A549 (cell line): Measurements from ENCODE around the gene SPIRE2. TPM values are rescaled to one million over a fixed set of nuclear protein-coding genes. Genes with fewer than 3 reads are reported as not detected.
A peak's percentile ranks its signal among the peaks of the same experiment; 100 is the strongest.
"Not testable (repeated sequence)": the region's sequence is repeated elsewhere in the genome, so short reads cannot be mapped to it uniquely, and the experiment has no call there.

Experiments
- ATAC-seq, 2 experiments: fragments of 200-7000 bp in 1 of 2; fragments of >200 bp in 1 of 2; cut with Nextera tagmentation in 1 of 2; cut with Tn5 transposase in 1 of 2; 3 replicates each; pipeline versions ENCODE4 v1.8.0 to v1.9.1; 2018 to 2020; ENCODE audit warnings: mild to moderate bottlenecking in 1 of 2, moderate library complexity in 1 of 2
- CTCF ChIA-PET: fragments of 300-600 bp; sonication (Branson Sonifier 250); formaldehyde crosslinking; extraction: SDS; loops from one replicate; lab custom pipeline; 2021; ENCODE audit warnings: antibody characterized with exemption, inconsistent platforms; lab: Yijun Ruan, JAX
- POLR2A ChIA-PET: fragments of 350-600 bp; formaldehyde crosslinking; extraction: SDS; loops from one replicate; lab custom pipeline; 2021; ENCODE audit warnings: antibody characterized with exemption, inconsistent platforms; lab: Yijun Ruan, JAX
- DNase-seq, 2 experiments: peaks; one replicate each; pipeline versions ENCODE4 v3.0.0 to v3.0.0-alpha.2; 2011 to 2016; ENCODE audit warnings: low read depth in 1 of 2, low spot score in 1 of 2
- FAIRE-seq: peaks from 2 replicates; lab custom pipeline; 2011; peaks lifted over from hg19 to GRCh38; lab: Jason Lieb, UNC
- H3K27ac ChIP-seq, 2 experiments: fragments of >200 bp; sonication (Bioruptor Twin); formaldehyde crosslinking; 3 replicates each; pipeline ENCODE4 v1.5.1; 2016 to 2017
- H3K4me1 ChIP-seq: fragments of >200 bp; sonication (Bioruptor Twin); formaldehyde crosslinking; 3 replicates; pipeline ENCODE4 v1.6.1; 2016
- H3K4me2 ChIP-seq: fragments of >200 bp; sonication (Bioruptor Twin); formaldehyde crosslinking; 3 replicates; pipeline ENCODE4 v1.6.1; 2016
- H3K4me3 ChIP-seq: fragments of >200 bp; sonication (Bioruptor Twin); formaldehyde crosslinking; 3 replicates; pipeline ENCODE4 v1.5.1; 2016
- H3K9me3 ChIP-seq: fragments of >200 bp; sonication (Bioruptor Twin); formaldehyde crosslinking; 3 replicates; pipeline ENCODE4 v1.6.1; 2016
- BHLHE40 ChIP-seq: IDR thresholded peaks from 2 replicates; pipeline ENCODE4 v1.6.1; 2012; ENCODE audit warnings: low read depth, low read length, inconsistent platforms
- MAFK ChIP-seq: fragments of 450-650 bp; IDR thresholded peaks from 2 replicates; pipeline ENCODE4 v1.6.1; 2014; ENCODE audit not compliant: partially characterized antibody
- RAD21 ChIP-seq, 2 experiments: fragments of >200 bp in 1 of 2; sonication (Bioruptor Twin) in 1 of 2; formaldehyde crosslinking in 1 of 2; IDR thresholded peaks in 1 of 2; conservative IDR thresholded peaks in 1 of 2; 2 replicates in 1 of 2; 3 replicates in 1 of 2; pipeline ENCODE4 v1.6.1; 2012 to 2018; ENCODE audit warnings: inconsistent platforms in 1 of 2
- SMC3 ChIP-seq: fragments of >200 bp; sonication (Bioruptor Twin); formaldehyde crosslinking; IDR thresholded peaks from 3 replicates; pipeline ENCODE4 v1.6.1; 2018; ENCODE audit warnings: inconsistent platforms
- WGBS: methylation state at CpG from one replicate; pipeline ENCODE4 v1.1.6; 2017; ENCODE audit errors: missing lambda C conversion rate; 5-methylcytosine and 5-hydroxymethylcytosine counted together
- polyA plus RNA-seq, 4 experiments: library from polyadenylated mRNA; depleted of rRNA in 3 of 4; stranded (reverse); fragments of >200 nt; fragmentation: RNase III in 1 of 4; extraction: RNeasy Plus Mini Kit Qiagen cat#74134 plus additional on column Dnase treatment in 1 of 4; gene quantifications; 2 replicates in 3 of 4; 3 replicates in 1 of 4; pipeline ENCODE4 v1.2.3, GENCODE V29; 2011 to 2017
- TF ChIP-seq, protein P1 (sequence below): fragments of >200 bp; sonication (Bioruptor Twin); formaldehyde crosslinking; IDR thresholded peaks from 2 replicates; pipeline ENCODE4 v1.6.1; 2016
- TF ChIP-seq, protein P2 (sequence below): fragments of 250-450 bp; sonication (Bioruptor Pico); IDR thresholded peaks from 2 replicates; pipeline ENCODE4 v1.5.0; 2020; ENCODE audit warnings: low read depth, mild to moderate bottlenecking, moderate library complexity
- TF ChIP-seq, protein P3 (sequence below): fragments of >200 bp; sonication (Bioruptor Twin); formaldehyde crosslinking; IDR thresholded peaks from 3 replicates; pipeline ENCODE4 v1.5.1; 2016

Gene SPIRE2
- polyA plus RNA-seq, 2 of the 4 experiments (the other 2 are of a cell fraction), result 6.0 to 9.9 TPM

DNA sequence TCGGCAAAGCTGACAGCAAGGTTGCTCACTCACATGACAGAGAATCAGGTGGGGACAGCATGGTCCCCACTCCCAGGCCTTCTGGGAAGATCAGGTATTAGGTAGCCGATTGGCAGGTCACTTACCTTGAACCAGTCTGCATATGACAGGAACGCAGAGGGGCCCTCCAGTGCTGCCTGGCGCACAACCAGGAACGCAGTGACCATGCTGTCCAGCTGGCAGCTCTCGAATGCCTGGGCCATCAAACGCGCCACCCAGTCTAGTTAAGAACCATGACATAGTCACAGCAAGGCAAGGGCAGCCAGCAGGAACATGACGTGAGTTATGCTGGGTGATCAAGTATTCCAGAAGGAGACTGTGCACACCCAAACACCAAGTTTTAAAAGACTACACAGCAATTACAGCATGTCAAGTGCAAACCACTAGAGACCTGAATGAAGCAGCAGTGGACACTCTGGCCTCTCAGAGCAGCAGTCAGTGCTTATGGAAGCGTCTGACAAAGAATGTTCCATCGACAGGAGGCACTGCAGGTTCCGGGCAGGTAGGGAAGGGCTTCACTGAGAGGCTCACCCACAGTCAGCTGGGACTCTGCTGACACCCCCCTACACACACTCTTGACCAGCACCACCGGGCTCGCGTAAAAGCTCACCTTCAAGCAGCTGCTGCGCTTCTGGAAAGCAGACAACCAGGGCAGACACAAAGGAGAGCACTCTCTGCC, 36.8 kb upstream of the SPIRE2 start:
- no peak for ATAC-seq
- TF ChIP-seq, protein P1, sequence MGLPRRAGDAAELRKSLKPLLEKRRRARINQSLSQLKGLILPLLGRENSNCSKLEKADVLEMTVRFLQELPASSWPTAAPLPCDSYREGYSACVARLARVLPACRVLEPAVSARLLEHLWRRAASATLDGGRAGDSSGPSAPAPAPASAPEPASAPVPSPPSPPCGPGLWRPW, result no peak
- TF ChIP-seq, protein P2, sequence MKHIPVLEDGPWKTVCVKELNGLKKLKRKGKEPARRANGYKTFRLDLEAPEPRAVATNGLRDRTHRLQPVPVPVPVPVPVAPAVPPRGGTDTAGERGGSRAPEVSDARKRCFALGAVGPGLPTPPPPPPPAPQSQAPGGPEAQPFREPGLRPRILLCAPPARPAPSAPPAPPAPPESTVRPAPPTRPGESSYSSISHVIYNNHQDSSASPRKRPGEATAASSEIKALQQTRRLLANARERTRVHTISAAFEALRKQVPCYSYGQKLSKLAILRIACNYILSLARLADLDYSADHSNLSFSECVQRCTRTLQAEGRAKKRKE (CRISPR knock-in tag), result no peak
- Histone ChIP-seq H3K4me1 (no peaks in the 10 kb centered on the region), H3K9me3 (no peaks in the 10 kb centered on the region), H3K4me2 (no peak overlapping the region), H3K4me3 (no peak overlapping the region), H3K27ac (no peak overlapping the region)
- POLR2A ChIA-PET, result interaction anchor here (0.6 kb wide), 1 partner anchor 82 kb away, joined by 7 read pairs; the partner anchor contains the start of gene TCF25
- FAIRE-seq, result no peak
- WGBS, result 97% methylated on average over 15 of the region's 16 CpGs
- CTCF ChIA-PET, result interaction anchor here (1.1 to 8.1 kb wide), 11 partner anchors 8 to 150 kb away, joined by 3 to 70 read pairs (median 6); partner anchors contain the start of gene SPATA2L
- no peak for DNase-seq

DNA sequence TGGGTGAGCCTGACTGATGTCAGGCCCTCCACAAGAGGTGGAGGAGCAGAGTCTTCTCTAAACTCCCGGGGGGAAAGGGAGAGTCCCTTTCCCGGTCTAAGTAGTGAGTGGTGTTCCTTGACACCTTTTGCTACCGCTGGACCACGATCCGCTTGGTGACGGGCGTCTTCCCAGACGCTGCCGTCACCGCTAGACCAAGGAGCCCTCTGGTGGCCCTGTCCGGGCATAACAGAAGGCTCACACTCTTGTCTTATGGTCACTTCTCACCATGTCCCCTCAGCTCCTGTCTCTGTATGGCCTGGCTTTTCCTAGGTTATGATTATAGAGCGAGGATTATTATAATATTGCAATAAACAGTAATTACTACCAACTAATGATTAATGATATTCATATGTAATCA, 35.2 kb upstream of the SPIRE2 start:
- H3K9me3 ChIP-seq, H3K4me1 ChIP-seq, H3K4me2 ChIP-seq, FAIRE-seq, H3K27ac ChIP-seq: not testable (repeated sequence)
- ChIA-PET CTCF (interaction anchor here (0.8 to 8.1 kb wide), 20 partner anchors 8 to 151 kb away, joined by 3 to 70 read pairs (median 4); partner anchors contain the start of gene SPATA2L), POLR2A (interaction anchor here (0.8 kb wide), 1 partner anchor 80 kb away, joined by 4 read pairs; the partner anchor contains the start of gene TCF25)
- DNase-seq, result peak in 1 of 2 experiments; percentile 51
- ATAC-seq, result peak in 1 of 2 experiments; percentile 55; a peak in 2 of 6 replicates
- TF ChIP-seq, protein P3, sequence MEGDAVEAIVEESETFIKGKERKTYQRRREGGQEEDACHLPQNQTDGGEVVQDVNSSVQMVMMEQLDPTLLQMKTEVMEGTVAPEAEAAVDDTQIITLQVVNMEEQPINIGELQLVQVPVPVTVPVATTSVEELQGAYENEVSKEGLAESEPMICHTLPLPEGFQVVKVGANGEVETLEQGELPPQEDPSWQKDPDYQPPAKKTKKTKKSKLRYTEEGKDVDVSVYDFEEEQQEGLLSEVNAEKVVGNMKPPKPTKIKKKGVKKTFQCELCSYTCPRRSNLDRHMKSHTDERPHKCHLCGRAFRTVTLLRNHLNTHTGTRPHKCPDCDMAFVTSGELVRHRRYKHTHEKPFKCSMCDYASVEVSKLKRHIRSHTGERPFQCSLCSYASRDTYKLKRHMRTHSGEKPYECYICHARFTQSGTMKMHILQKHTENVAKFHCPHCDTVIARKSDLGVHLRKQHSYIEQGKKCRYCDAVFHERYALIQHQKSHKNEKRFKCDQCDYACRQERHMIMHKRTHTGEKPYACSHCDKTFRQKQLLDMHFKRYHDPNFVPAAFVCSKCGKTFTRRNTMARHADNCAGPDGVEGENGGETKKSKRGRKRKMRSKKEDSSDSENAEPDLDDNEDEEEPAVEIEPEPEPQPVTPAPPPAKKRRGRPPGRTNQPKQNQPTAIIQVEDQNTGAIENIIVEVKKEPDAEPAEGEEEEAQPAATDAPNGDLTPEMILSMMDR, result peak; percentile 51
- TF ChIP-seq SMC3 (peak; percentile 47; the same call in 2 of the 3 replicates), RAD21 (conservative IDR thresholded peaks at IDR 0.05 in 1 of 2, IDR thresholded peaks at IDR 0.05 in 1 of 2) (peak; percentile 27 to 46; a peak in 3 of 5 replicates)
- TF ChIP-seq, all 56 proteins: peak for 3; not testable (repeated sequence) for 53
- 27% methylated on average over 12 of the region's 12 CpGs for WGBS
- H3K4me3 ChIP-seq, result not testable (repeated sequence)

DNA sequence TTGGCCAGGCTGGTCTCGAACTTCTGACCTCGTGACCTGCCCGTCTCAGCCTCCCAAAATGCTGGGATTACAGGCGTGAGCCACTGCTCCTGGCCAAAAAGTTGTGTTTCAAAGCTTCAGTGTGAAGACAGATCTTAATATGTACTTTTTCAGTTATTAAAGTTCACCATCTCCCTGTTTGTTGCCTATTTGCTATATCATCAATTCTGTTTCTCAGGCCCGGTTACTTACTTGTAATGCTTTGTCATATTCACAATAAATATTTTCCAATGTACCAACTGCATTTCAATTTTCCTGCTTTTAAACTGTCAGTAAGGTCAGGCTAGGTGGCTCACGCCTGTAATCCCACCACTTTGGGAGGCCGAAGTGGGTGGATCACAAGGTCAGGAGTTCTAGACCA, 34.3 kb upstream of the SPIRE2 start:
- Histone ChIP-seq H3K27ac (no peak overlapping the region), H3K9me3 (no peaks in the 10 kb centered on the region), H3K4me2 (no peak overlapping the region), H3K4me1 (no peaks in the 10 kb centered on the region), H3K4me3 (no peak overlapping the region)
- WGBS, result 92% methylated on average over 7 of the region's 7 CpGs
- no peak for ATAC-seq
- no peak for FAIRE-seq
- no peak for DNase-seq
- TF ChIP-seq MAFK (peak; percentile 62), BHLHE40 (no peak)
- CTCF ChIA-PET, result interaction anchor here (0.6 to 8.1 kb wide), 20 partner anchors 9 to 152 kb away, joined by 3 to 70 read pairs (median 4); partner anchors contain the start of gene SPATA2L
- POLR2A ChIA-PET, result no interaction called here

DNA sequence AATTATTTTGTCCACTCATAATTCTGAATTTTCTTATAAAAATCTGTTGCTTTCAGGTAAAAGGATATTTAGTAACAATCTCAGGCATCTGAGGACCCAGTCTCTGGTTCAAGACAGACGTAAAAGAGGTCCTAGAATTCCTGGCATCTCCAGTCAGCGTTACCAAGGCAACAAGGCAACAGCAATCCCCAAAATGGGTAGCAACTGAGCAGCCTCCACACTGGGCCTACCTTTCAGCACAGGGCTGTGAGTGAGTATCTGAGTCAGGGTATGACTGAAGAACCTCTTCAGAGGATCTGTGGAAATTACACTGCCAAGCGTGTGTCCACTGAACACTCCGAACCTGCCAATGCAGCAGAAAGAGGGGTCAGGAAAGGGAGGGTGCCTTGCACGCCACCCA, 32.6 kb upstream of the SPIRE2 start:
- ATAC-seq (no peak), DNase-seq (no peak), FAIRE-seq (no peak)
- TF ChIP-seq, protein P3, result no peak
- Histone ChIP-seq H3K4me3 (no peak overlapping the region), H3K4me2 (no peak overlapping the region), H3K4me1 (no peaks in the 10 kb centered on the region), H3K27ac (no peak overlapping the region), H3K9me3 (no peaks in the 10 kb centered on the region)
- ChIA-PET CTCF (interaction anchor here (1.3 to 1.5 kb wide), 2 partner anchors 42 to 96 kb away, joined by 3 read pairs; no protein-coding TSS in a partner anchor), POLR2A (no interaction called here)
- WGBS, result 87% methylated on average over 5 of the region's 5 CpGs
